H1 (cell line): Measurements from ENCODE around the gene DGCR8.

Experiments
- CEBPB ChIP-seq: IDR thresholded peaks from 2 replicates; pipeline ENCODE4 v1.6.1; 2012; ENCODE audit warnings: low read depth, low read length
- CHD1 ChIP-seq: IDR thresholded peaks from 2 replicates; pipeline ENCODE4 v1.6.1; 2012; ENCODE audit warnings: low read depth, low read length, improper control_type of control experiment
- EGR1 ChIP-seq: IDR thresholded peaks from 2 replicates; pipeline ENCODE4 v1.6.1; 2011; ENCODE audit warnings: low read depth, low read length, borderline replicate concordance
- EP300 ChIP-seq, 2 experiments: IDR thresholded peaks; 1 replicate in 1 of 2; 2 replicates in 1 of 2; pipeline ENCODE4 v1.6.1; 2011 to 2012; ENCODE audit warnings: low read depth in 2 of 2, low read length in 2 of 2, mild to moderate bottlenecking in 2 of 2, borderline replicate concordance in 1 of 2, inconsistent platforms in 1 of 2, moderate library complexity in 1 of 2
- EZH2 ChIP-seq: fragments of 200-600 bp; sonication (generic); IDR thresholded peaks from 2 replicates; pipeline ENCODE4 v1.7.1; 2012; ENCODE audit warnings: low read depth, mild to moderate bottlenecking, moderate library complexity, low read length, inconsistent platforms; ENCODE audit not compliant: severe bottlenecking
- KDM1A ChIP-seq: fragments of 200-600, 300-600 bp; sonication (generic); IDR thresholded peaks from 2 replicates; pipeline ENCODE4 v1.7.1; 2016; ENCODE audit warnings: mild to moderate bottlenecking, low read length, borderline replicate concordance
- POLR2A ChIP-seq, 2 experiments: IDR thresholded peaks; 1 replicate in 1 of 2; 2 replicates in 1 of 2; pipeline ENCODE4 v1.6.1; 2011; ENCODE audit warnings: low read depth in 2 of 2, low read length in 2 of 2, mild to moderate bottlenecking in 2 of 2; ENCODE audit errors: control extremely low read depth in 1 of 2
- SP2 ChIP-seq: IDR thresholded peaks from 2 replicates; pipeline ENCODE4 v1.6.1; 2012; ENCODE audit warnings: mild to moderate bottlenecking, low read length, inconsistent platforms
- YY1 ChIP-seq: IDR thresholded peaks from 2 replicates; pipeline ENCODE4 v1.6.1; 2011; ENCODE audit warnings: low read depth, mild to moderate bottlenecking, low read length
- ZNF274 ChIP-seq: IDR thresholded peaks from 2 replicates; pipeline ENCODE4 v1.7.0; 2012; ENCODE audit warnings: low read length, borderline replicate concordance; ENCODE audit errors: extremely low read depth
- TF ChIP-seq, protein P1 (sequence below), 3 experiments: IDR thresholded peaks; 1 replicate in 2 of 3; 2 replicates in 1 of 3; pipeline versions ENCODE4 v1.5.1 to v1.6.1; 2011; ENCODE audit warnings: low read length in 3 of 3, mild to moderate bottlenecking in 3 of 3, inconsistent platforms in 2 of 3, low read depth in 1 of 3, moderate library complexity in 1 of 3; ENCODE audit not compliant: insufficient read depth in 1 of 3; ENCODE audit errors: control extremely low read depth in 1 of 3
- TF ChIP-seq, protein P2 (sequence below): IDR thresholded peaks from 2 replicates; pipeline ENCODE4 v1.6.1; 2011; ENCODE audit warnings: low read length, improper control_type of control experiment

DNA sequence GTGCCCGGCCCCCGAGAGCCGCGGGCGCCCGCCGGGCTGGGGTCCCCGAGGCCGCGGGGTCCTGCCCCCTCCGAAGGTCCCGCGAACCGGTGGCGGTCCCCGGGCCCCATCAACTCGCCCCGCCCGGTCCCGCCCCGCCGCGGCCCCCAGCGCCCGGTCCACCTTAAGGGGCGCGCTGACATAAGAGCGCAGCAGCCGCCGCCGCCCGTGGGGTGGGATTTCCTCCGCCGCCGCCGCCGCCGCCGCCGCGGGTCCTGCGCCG, 51.5 kb downstream of the DGCR8 start, which contains the start of gene ZDHHC8:
- TF ChIP-seq, protein P1, sequence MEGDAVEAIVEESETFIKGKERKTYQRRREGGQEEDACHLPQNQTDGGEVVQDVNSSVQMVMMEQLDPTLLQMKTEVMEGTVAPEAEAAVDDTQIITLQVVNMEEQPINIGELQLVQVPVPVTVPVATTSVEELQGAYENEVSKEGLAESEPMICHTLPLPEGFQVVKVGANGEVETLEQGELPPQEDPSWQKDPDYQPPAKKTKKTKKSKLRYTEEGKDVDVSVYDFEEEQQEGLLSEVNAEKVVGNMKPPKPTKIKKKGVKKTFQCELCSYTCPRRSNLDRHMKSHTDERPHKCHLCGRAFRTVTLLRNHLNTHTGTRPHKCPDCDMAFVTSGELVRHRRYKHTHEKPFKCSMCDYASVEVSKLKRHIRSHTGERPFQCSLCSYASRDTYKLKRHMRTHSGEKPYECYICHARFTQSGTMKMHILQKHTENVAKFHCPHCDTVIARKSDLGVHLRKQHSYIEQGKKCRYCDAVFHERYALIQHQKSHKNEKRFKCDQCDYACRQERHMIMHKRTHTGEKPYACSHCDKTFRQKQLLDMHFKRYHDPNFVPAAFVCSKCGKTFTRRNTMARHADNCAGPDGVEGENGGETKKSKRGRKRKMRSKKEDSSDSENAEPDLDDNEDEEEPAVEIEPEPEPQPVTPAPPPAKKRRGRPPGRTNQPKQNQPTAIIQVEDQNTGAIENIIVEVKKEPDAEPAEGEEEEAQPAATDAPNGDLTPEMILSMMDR (IDR thresholded peaks at IDR 0.05; ENCODE audit: control extremely low read depth in 1 of 3, insufficient read depth in 1 of 3, low read depth in 1 of 3, low read length in 3 of 3) = no peak
- TF ChIP-seq EZH2 (no peak), POLR2A (IDR thresholded peaks at IDR 0.05; ENCODE audit: control extremely low read depth in 1 of 2, low read depth in 2 of 2, low read length in 2 of 2) (no peak), EGR1 (no peak), CHD1 (no peak), SP2 (no peak), YY1 (no peak), EP300 (IDR thresholded peaks at IDR 0.05; ENCODE audit: borderline replicate concordance in 1 of 2, low read depth in 2 of 2, low read length in 2 of 2) (no peak), CEBPB (no peak), KDM1A (no peak), ZNF274 (no peak)
- TF ChIP-seq, protein P2, sequence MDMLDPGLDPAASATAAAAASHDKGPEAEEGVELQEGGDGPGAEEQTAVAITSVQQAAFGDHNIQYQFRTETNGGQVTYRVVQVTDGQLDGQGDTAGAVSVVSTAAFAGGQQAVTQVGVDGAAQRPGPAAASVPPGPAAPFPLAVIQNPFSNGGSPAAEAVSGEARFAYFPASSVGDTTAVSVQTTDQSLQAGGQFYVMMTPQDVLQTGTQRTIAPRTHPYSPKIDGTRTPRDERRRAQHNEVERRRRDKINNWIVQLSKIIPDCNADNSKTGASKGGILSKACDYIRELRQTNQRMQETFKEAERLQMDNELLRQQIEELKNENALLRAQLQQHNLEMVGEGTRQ = no peak
